Dermis microvascular lymphatic vessel endothelial cell (primary cell): ENCODE measurements around the gene SLC50A1. TPM values are rescaled to one million over a fixed set of nuclear protein-coding genes. Genes with fewer than 3 reads are reported as not detected.
"Not testable (repeated sequence)": the region's sequence is repeated elsewhere in the genome, so short reads cannot be mapped to it uniquely, and the experiment has no call there.

Experiments
- DNase-seq, 2 donors: peaks; one replicate each; pipeline versions ENCODE4 v3.0.0 to v3.0.0-alpha.2; 2010; ENCODE audit warnings: low read depth in 2 of 2
- total RNA-seq: library from RNA; depleted of rRNA; stranded (reverse); fragments of >200 nt; gene quantifications from 2 replicates; pipeline ENCODE4 v1.2.1, GENCODE V29; 2014

Gene SLC50A1
- total RNA-seq, 1 donor from 2014 or later: 48.5 TPM

DNA sequence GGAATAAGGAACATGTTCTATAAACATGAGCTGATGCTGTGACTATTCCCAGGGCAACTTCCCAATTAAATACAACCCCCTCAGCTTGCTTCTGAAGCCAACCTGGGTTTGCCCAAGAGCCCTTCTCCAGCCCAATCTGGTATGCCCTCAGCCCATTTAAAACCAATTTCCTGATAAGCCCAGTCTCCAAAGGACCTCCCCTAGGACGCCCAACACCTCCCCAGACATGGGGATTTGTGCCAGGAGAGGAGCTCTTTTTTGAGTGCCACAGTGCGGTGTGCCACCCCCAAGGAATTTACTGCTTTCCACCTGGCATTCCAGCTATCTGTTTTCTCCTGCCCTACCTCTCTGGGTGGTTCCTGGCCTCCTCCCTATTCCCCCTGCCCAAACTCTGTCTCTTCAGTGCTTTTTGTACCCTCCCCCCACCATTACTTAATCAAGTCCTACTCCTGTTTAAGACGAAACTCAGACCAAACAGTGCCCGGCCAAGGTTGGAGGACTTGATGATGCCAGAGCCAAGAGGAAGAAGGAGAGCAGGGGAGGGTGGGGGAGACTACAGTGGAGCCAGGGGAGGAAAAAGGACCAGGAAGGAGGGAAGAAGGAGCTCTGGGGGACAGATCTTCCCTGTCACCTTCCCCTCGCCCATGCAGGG lies 19.4 kb upstream of the SLC50A1 start:
- no peak for DNase-seq

- DNase-seq: no peak
Observed at GRCh38 chr1:155117610-155118009, 18.0 kb upstream of the SLC50A1 start.

GRCh38 chr1:155118090-155118489 lies 17.6 kb upstream of the SLC50A1 start:
- not testable (repeated sequence) for DNase-seq

- no peak for DNase-seq
Observed at GRCh38 chr1:155120253-155120652, 15.4 kb upstream of the SLC50A1 start.

DNA sequence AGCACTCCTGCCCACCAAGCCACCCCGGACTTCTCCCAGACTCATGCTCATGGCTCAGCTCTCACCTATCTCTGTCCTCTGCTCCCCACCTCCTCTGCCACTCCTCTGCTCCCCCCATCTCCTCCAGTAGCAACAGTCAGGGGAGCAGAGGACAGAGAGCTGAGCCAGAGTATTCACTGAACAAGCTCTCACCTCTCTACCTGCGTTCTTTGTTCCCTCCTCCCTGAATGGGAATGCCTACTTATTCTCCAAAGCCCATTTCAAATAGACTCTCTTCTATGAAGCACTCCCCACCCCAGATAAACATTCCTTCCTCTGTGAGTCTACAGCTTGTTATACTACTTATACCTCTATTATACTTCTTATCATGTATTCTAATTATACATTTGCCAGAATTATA lies 14.4 kb upstream of the SLC50A1 start:
- no peak for DNase-seq

DNA sequence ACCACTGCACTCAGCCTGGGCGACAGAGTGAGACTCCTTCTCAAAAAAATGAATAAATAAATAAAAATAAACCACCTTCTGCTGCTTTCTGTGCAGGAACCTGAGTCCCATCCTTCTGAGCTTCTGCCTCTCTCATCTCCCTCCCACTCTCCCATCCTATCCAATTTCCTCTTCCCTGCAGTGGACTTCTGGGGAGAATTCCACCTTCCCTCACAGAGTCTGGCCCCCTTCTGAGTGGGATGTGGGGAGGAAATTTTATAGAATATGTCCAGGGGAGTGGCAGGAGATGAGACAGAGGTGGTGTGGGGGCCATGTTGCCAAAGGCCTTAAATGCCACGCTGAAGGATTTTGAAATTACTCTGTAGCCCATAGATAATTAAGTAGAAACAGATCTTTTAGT lies 13.3 kb upstream of the SLC50A1 start:
- no peak for DNase-seq

DNA sequence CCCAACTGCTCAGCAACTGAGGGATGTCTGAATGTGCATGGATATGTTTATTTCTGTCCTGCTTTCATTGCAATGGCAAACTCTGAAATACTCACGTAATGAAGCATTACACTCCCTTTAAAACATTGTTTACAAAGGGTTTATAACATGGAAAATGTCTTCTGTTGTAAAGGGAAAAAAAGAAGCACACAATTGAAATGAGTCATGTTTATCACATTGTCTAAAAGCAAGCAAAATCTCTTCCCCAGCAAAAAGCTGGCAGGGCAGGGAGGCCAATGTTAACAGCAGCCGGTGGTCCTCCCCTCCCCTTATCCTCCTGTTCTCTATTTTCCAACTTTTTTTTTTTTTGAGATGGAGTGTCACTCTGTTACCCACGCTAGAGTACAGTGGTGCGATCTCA lies 11.9 kb upstream of the SLC50A1 start:
- peak; percentile 89 to 92 for DNase-seq

DNA sequence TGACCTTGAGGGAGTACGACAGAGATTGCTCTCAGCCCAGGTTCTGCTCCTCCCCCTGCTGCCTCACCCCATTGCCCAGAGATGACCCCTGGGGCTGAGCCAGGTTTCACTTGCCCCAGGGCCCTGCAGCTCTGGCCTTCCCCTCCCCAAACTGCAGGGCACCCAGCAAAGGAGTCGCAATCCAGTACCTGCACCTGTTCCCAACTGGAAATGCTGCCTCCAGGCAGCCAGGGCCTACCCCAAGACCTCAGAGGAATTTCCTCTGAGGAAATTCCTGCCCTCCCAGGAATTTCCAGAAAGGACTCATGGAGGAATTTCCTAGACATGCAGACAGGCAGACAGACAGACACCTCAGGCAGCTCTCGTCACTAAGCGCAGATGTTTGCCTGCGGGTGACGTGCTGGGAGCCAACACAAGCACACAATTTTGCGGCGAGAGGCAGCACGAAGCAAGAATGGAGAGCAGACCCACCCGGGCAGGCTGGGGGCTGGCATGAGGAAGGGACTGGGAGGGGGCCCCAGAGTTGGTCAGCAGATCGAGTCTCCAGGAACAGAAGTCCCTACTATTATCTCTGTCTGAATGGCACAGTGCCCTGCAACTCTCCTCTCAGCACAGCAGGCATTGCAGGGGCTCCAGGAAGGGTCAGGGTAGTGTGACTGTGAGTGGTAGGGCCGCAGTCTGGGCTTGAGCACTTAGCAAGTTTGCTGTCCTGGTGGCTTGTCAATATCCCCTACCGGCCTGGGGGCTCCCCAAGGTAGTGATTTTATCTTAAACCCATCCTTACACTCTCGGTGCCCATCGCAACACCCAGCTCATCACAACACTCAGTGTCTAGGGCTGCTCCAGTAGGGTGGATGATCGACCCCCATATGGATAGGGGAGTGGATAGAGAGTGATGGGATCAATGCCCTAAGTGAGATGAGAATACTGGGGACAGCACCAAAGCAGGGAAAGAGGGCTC lies 10.9 kb upstream of the SLC50A1 start:
- peak in 1 of 2 donors; percentile 84 for DNase-seq

GRCh38 chr1:155125511-155125945 lies 10.1 kb upstream of the SLC50A1 start:
- DNase-seq: no peak

- DNase-seq: peak; percentile 69 to 83
Observed at GRCh38 chr1:155125946-155126555, 9.6 kb upstream of the SLC50A1 start.

GRCh38 chr1:155126556-155127104 lies 9.0 kb upstream of the SLC50A1 start:
- peak in 1 of 2 donors; percentile 76 for DNase-seq

GRCh38 chr1:155127105-155127966 lies 8.3 kb upstream of the SLC50A1 start, which contains the start of gene EFNA1:
TSS of gene EFNA1 (plus strand) at chr1:155127876. CDS start at chr1:155127978, 102 bp downstream.
- peak; percentile 92 to 97 for DNase-seq

DNA sequence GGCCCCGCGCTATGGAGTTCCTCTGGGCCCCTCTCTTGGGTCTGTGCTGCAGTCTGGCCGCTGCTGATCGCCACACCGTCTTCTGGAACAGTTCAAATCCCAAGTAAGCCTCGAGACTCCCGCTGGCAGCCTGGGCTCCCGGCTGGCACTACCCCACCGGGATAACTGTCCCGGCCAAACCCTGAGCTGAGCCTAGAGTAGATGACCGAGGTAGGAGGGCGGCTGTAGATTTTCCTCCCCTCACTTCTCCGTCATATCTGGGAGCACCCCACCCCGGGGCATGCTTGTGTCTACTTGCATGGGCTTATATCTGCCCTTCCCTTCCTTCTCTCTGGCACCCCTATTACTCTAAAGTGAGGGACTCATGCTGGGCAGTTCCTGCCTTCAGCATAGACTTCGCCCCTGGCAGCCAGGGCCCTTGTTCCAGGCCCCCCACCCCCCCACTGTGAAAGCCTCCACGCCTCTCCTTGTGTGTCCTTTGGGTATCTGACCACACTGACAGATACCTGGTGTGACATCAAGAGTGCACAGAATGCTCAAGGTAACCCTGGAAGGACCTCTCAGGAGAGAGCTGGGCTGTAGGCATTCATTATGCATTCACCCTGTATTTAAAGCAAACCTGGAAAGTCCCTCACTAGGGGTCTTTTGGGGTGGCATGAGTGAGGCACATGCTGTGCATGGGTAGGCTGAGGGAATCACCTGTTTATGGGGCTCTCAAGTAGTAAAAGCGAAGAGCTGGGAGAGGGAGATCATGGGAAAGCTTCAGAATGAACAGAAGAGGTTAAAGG lies 7.5 kb upstream of the SLC50A1 start:
- DNase-seq: no peak

GRCh38 chr1:155128755-155129473 lies 6.7 kb upstream of the SLC50A1 start:
- peak; percentile 88 to 98 for DNase-seq

DNA sequence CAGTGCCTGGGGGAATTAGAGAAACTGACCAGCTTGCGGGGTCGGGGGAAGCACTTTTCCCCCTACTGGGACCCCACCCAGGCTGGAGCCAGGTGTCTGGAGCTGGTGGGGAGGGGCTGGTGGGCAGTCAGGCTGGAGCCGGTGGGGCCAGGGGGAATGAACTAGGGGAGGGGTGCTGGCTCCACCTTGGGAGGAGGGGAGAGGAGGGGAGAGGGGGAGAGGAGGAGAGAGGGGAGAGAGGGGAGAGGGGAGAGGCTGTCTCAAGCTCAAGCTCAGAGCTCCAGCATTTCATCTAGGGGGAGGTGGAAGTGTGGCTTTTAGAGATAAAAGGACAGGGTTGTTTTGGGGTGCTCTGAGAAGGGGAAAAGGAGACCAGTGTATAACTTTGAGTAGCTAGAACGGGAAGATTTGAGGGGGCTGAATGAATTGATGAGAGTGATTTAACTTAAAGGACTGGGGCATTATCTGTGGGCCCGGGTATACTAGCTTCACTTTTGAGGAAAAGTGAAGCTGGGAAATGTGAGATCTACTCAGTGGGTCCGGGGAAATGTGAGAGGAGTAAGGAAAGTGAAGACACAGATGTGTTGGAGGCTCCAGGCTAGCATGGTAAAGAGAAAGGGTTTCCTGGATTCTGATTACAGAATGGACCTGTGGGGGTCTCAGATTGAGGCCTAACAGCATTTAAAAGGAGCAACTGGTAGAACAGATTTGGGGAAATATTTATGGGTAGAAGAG lies 5.2 kb upstream of the SLC50A1 start:
- no peak for DNase-seq

DNA sequence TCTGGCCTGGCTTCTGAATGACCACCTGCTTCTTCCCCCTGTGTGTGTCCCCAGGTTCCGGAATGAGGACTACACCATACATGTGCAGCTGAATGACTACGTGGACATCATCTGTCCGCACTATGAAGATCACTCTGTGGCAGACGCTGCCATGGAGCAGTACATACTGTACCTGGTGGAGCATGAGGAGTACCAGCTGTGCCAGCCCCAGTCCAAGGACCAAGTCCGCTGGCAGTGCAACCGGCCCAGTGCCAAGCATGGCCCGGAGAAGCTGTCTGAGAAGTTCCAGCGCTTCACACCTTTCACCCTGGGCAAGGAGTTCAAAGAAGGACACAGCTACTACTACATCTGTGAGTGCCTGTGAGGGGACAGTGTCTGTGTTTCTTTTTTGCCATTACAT lies 4.4 kb upstream of the SLC50A1 start:
- DNase-seq: no peak

DNA sequence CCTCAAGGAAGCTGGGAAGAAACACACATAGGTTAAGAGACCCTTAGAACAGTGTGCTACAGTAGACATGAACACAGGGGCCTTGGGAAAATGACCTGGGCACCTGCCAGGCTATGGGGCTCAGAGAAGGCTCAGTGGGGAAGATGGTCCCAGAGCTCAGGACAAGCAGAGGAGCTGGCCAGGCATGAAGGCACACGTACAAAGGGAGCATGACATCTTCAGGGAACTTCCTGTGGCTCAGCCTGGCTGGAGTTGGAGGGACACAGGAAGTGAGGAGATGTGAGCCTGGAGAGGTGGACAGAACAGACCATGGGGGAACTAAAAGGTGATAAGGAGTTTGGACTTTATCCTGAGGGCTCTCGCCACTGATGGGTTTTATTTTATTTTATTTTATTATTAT lies 3.8 kb upstream of the SLC50A1 start:
- DNase-seq: no peak

GRCh38 chr1:155133799-155134281 lies 1.8 kb upstream of the SLC50A1 start:
- DNase-seq: no peak
